GM18873 (cell line): ENCODE data around the gene PAEP.

Experiments used
- ATAC-seq: cut with Tn5 transposase; IDR thresholded peaks from one replicate; pipeline ENCODE4 v1.9.1; 2021; ENCODE audit warnings: mild to moderate bottlenecking, moderate library complexity, moderate number of reproducible peaks; ENCODE audit not compliant: unreplicated experiment, low FRiP score

Gene PAEP

GRCh38 chr9:135590486-135591079 lies 29.0 kb downstream of the PAEP start:
- ATAC-seq: no peak

- no peak for ATAC-seq
Measured at GRCh38 chr9:135591506-135592330, 30.2 kb downstream of the PAEP start.

GRCh38 chr9:135592331-135592590 lies 30.7 kb downstream of the PAEP start:
- ATAC-seq: no peak

- no peak for ATAC-seq
Measured at GRCh38 chr9:135592625-135593024, 31.1 kb downstream of the PAEP start.

GRCh38 chr9:135596211-135596610 lies 34.7 kb downstream of the PAEP start:
- no peak for ATAC-seq

- ATAC-seq: no peak
Measured at GRCh38 chr9:135600296-135600817, 38.8 kb downstream of the PAEP start.

GRCh38 chr9:135601988-135602387 lies 40.4 kb downstream of the PAEP start:
- no peak for ATAC-seq

- no peak for ATAC-seq
Measured at GRCh38 chr9:135602789-135603481, 41.4 kb downstream of the PAEP start.

GRCh38 chr9:135604437-135605237 lies 43.1 kb downstream of the PAEP start:
- ATAC-seq: no peak

GRCh38 chr9:135605238-135605781 lies 43.8 kb downstream of the PAEP start:
- ATAC-seq: no peak

GRCh38 chr9:135606885-135607259 lies 45.3 kb downstream of the PAEP start:
- no peak for ATAC-seq

GRCh38 chr9:135607401-135608293 lies 46.1 kb downstream of the PAEP start:
- ATAC-seq: no peak

GRCh38 chr9:135608294-135608998 lies 46.9 kb downstream of the PAEP start:
- no peak for ATAC-seq

- no peak for ATAC-seq
Measured at GRCh38 chr9:135608999-135609317, 47.4 kb downstream of the PAEP start.

GRCh38 chr9:135609366-135609955 lies 47.9 kb downstream of the PAEP start:
- no peak for ATAC-seq

- ATAC-seq: no peak
Measured at GRCh38 chr9:135610290-135611141, 49.0 kb downstream of the PAEP start.

GRCh38 chr9:135611142-135611874 lies 49.8 kb downstream of the PAEP start:
- no peak for ATAC-seq
